Neural crest cell (in vitro differentiated cells): Measurements from ENCODE around the gene SMC2. TPM values are rescaled to one million over a fixed set of nuclear protein-coding genes. Genes with fewer than 3 reads are reported as not detected.

Experiments used
- DNase-seq: peaks from one replicate; pipeline ENCODE4 v3.0.0; 2021; ENCODE audit warnings: low read depth, mixed read lengths, low spot score
- H3K27ac Mint-ChIP-seq: one replicate; pipeline ENCODE4 v1.8.0; 2021; ENCODE audit warnings: mild to moderate bottlenecking, mixed read lengths; ENCODE audit not compliant: unreplicated experiment
- H3K27me3 Mint-ChIP-seq: 2 replicates; pipeline ENCODE4 v1.8.0; 2021; ENCODE audit warnings: low read depth, mild to moderate bottlenecking, mixed read lengths
- H3K36me3 Mint-ChIP-seq: 2 replicates; pipeline ENCODE4 v1.8.0; 2021; ENCODE audit warnings: low read depth, mild to moderate bottlenecking, mixed read lengths
- H3K4me1 Mint-ChIP-seq: 2 replicates; pipeline ENCODE4 v1.8.0; 2021; ENCODE audit warnings: mixed read lengths
- H3K4me3 Mint-ChIP-seq: one replicate; pipeline ENCODE4 v1.8.0; 2021; ENCODE audit warnings: mild to moderate bottlenecking, mixed read lengths
- H3K9me3 Mint-ChIP-seq: 2 replicates; pipeline ENCODE4 v1.8.0; 2021; ENCODE audit warnings: mixed read lengths
- total RNA-seq: library from RNA; stranded (reverse); gene quantifications from 2 replicates; pipeline ENCODE4 v1.2.1, GENCODE V29; 2021
- TF ChIP-seq, protein P1 (sequence below): fragments of 200-600 bp; sonication (generic); conservative IDR thresholded peaks from 2 replicates; pipeline ENCODE4 v1.5.0; 2021; ENCODE audit warnings: antibody characterized with exemption, mild to moderate bottlenecking

SMC2 gene
- total RNA-seq, 1 donor from 2014 or later: 45.4 TPM

DNA sequence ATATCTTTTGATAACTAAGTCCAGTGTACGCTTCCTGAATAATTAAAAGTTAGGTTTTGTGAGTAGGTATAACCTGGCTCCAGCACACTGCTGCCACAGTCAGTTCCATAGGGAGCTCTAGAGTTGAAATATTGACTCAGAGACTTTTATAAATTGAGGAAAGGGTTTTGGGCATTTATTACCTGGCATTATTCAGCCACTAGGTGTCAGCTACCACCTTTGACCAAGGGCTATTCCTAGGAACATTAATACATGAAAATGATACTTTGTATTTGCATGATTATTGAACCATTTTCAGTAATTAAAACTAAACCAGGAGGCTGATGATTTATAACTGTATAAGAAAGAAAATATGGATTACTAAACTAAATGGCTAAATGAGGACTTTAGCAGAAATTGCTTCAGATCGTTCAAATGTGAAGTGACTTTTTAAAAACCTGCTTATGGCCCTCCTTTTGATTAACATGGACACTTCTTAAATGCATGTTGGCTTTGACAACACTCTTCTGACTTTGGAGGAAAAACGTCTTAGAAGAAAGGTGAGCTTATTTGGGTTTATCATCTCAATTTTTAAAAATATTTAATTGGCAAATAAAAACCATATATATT, 83.0 kb downstream of the SMC2 start:
- no peak overlapping the region for H3K27ac Mint-ChIP-seq
- DNase-seq: no peak
- no peak overlapping the region for H3K4me3 Mint-ChIP-seq
- no peaks in the 10 kb centered on the region for H3K36me3 Mint-ChIP-seq
- no peaks in the 10 kb centered on the region for H3K27me3 Mint-ChIP-seq
- no peaks in the 10 kb centered on the region for H3K4me1 Mint-ChIP-seq
- no peaks in the 10 kb centered on the region for H3K9me3 Mint-ChIP-seq
- TF ChIP-seq, protein P1, sequence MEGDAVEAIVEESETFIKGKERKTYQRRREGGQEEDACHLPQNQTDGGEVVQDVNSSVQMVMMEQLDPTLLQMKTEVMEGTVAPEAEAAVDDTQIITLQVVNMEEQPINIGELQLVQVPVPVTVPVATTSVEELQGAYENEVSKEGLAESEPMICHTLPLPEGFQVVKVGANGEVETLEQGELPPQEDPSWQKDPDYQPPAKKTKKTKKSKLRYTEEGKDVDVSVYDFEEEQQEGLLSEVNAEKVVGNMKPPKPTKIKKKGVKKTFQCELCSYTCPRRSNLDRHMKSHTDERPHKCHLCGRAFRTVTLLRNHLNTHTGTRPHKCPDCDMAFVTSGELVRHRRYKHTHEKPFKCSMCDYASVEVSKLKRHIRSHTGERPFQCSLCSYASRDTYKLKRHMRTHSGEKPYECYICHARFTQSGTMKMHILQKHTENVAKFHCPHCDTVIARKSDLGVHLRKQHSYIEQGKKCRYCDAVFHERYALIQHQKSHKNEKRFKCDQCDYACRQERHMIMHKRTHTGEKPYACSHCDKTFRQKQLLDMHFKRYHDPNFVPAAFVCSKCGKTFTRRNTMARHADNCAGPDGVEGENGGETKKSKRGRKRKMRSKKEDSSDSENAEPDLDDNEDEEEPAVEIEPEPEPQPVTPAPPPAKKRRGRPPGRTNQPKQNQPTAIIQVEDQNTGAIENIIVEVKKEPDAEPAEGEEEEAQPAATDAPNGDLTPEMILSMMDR: peak; percentile 59

DNA sequence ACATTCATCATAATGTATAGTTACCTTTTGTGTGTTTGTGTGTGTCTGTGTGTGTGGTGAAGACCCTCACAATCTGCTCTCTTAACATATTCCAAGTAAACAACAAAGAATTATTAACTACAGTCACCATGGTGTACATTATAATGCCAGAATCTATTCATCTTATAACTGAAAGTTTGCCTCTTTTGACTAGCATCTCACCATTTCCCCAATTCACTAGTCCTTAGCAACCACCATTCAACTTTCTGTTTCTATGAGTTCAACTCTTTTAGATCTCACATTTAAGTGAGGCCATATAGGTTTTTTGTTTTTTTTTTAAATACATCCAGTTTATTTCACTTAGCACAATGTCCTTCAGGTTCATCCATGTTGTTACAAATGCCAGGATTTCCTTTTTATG, 83.6 kb downstream of the SMC2 start:
- Mint-ChIP-seq H3K27ac (no peak overlapping the region), H3K4me1 (no peaks in the 10 kb centered on the region), H3K27me3 (no peaks in the 10 kb centered on the region), H3K4me3 (no peak overlapping the region), H3K36me3 (no peaks in the 10 kb centered on the region), H3K9me3 (no peaks in the 10 kb centered on the region)
- DNase-seq: no peak
- TF ChIP-seq, protein P1: no peak
